GM12878 (cell line): ENCODE data around the gene LHX6. TPM values are rescaled to one million over a fixed set of nuclear protein-coding genes. Genes with fewer than 3 reads are reported as not detected.

Experiments
- ATAC-seq: fragments of 200-7000 bp; cut with Tn5 transposase; 3 replicates; pipeline ENCODE4 v1.9.1; 2020; ENCODE audit warnings: mild to moderate bottlenecking, moderate library complexity
- Bru-seq: library from RNA; stranded (reverse); fragments of 400-500 nt; gene quantifications from one replicate; lab custom pipeline; 2021; lab: Mats Ljungman, UMichigan
- BruChase-seq, 2 experiments: library from RNA; stranded (reverse); fragments of 400-500 nt; gene quantifications; one replicate each; lab custom pipeline; 2021; lab: Mats Ljungman, UMichigan
- BruUV-seq: library from RNA; stranded (reverse); fragments of 400-500 nt; replicated peaks from 2 replicates; lab custom pipeline; 2021; lab: Mats Ljungman, UMichigan
- CTCF ChIA-PET: fragments of 300-600 bp; sonication (Branson Sonifier 250); formaldehyde crosslinking; extraction: SDS; loops from one replicate; lab custom pipeline; 2021; ENCODE audit warnings: inconsistent platforms; lab: Yijun Ruan, JAX
- POLR2A ChIA-PET: fragments of 350-600 bp; formaldehyde crosslinking; extraction: SDS; loops from one replicate; lab custom pipeline; 2021; ENCODE audit warnings: inconsistent platforms; lab: Charles Lee
- RAD21 ChIA-PET: fragments of 300-600 bp; sonication (Branson Sonifier 250); formaldehyde crosslinking; loops from one replicate; lab custom pipeline; 2023; ENCODE audit warnings: antibody characterized with exemption; ENCODE audit not compliant: unreplicated experiment; lab: Charles Lee
- SMC1A ChIA-PET: fragments of 300-600 bp; sonication (Branson Sonifier 250); formaldehyde crosslinking; loops from one replicate; lab custom pipeline; 2023; ENCODE audit not compliant: unreplicated experiment, uncharacterized antibody; lab: Charles Lee
- DNase-seq: peaks from one replicate; pipeline ENCODE4 v3.0.0-alpha.2; 2011; ENCODE audit warnings: low read depth, low spot score
- FAIRE-seq: peaks from 3 replicates; lab custom pipeline; 2011; peaks lifted over from hg19 to GRCh38; lab: Jason Lieb, UNC
- H2AFZ ChIP-seq: 2 replicates; pipeline ENCODE4 v1.6.0; 2011; ENCODE audit warnings: low read depth, low read length, control low read depth; ENCODE audit not compliant: control insufficient read depth
- H3K27ac ChIP-seq: 2 replicates; pipeline ENCODE4 v1.5.1; 2011; ENCODE audit warnings: control low read depth; ENCODE audit not compliant: control insufficient read depth, insufficient read depth
- H3K27me3 ChIP-seq, 2 experiments: replicated peaks in 1 of 2; 2 replicates each; pipeline versions ENCODE4 v1.6.0 to v1.6.1; 2011; ENCODE audit warnings: low read length in 1 of 2; ENCODE audit not compliant: control insufficient read depth in 2 of 2, insufficient read depth in 2 of 2
- H3K36me3 ChIP-seq, 2 experiments: 2 replicates each; pipeline ENCODE4 v1.5.1; 2011; ENCODE audit warnings: low read length in 1 of 2; ENCODE audit not compliant: control insufficient read depth in 2 of 2, insufficient read depth in 2 of 2
- H3K4me1 ChIP-seq: 2 replicates; pipeline ENCODE4 v1.6.1; 2011; ENCODE audit warnings: mild to moderate bottlenecking, low read length, moderate library complexity, mixed read lengths; ENCODE audit not compliant: control insufficient read depth, insufficient read depth
- H3K4me2 ChIP-seq: 2 replicates; pipeline ENCODE4 v1.6.0; 2011; ENCODE audit warnings: control low read depth; ENCODE audit not compliant: control insufficient read depth, insufficient read depth
- H3K4me3 ChIP-seq: fragments of 200-600 bp; sonication (generic); 2 replicates; pipeline ENCODE4 v1.5.1; 2016
- H3K79me2 ChIP-seq: 2 replicates; pipeline ENCODE4 v1.6.0; 2011; ENCODE audit warnings: low read length; ENCODE audit not compliant: control insufficient read depth, insufficient read depth
- H3K9ac ChIP-seq: 2 replicates; pipeline ENCODE4 v1.8.0; 2011; ENCODE audit warnings: low read length, control low read depth, mixed read lengths; ENCODE audit not compliant: control insufficient read depth, insufficient read depth
- H3K9me3 ChIP-seq: replicated peaks from 3 replicates; pipeline ENCODE4 v1.5.1; 2011; ENCODE audit warnings: mild to moderate bottlenecking, low read length; ENCODE audit not compliant: control insufficient read depth, insufficient read depth
- H4K20me1 ChIP-seq: 2 replicates; pipeline ENCODE4 v1.6.0; 2011; ENCODE audit not compliant: control insufficient read depth, insufficient read depth
- EZH2 ChIP-seq: IDR thresholded peaks from 2 replicates; pipeline ENCODE4 v1.6.1; 2012; ENCODE audit warnings: low read depth, mild to moderate bottlenecking, control low read depth, inconsistent platforms, low read length, borderline replicate concordance; ENCODE audit not compliant: control insufficient read depth
- PAX5 ChIP-seq: IDR thresholded peaks from 2 replicates; pipeline ENCODE4 v1.6.1; 2011; ENCODE audit warnings: low read depth, low read length, borderline replicate concordance
- SUZ12 ChIP-seq: fragments of 200-600 bp; sonication (generic); IDR thresholded peaks from one replicate; pipeline ENCODE4 v1.6.1; 2018; ENCODE audit warnings: antibody characterized with exemption, mild to moderate bottlenecking; ENCODE audit not compliant: unreplicated experiment
- WGBS: methylation state at CpG from one replicate; pipeline ENCODE4 v1.1.6; 2016; ENCODE audit warnings: low lambda C conversion rate; ENCODE audit not compliant: insufficient replicate concordance, insufficient coverage; ENCODE audit errors: missing lambda C conversion rate; 5-methylcytosine and 5-hydroxymethylcytosine counted together
- in situ Hi-C: fragments of 300-500 bp; cut with MboI; formaldehyde crosslinking; loops from 9 replicates; pipeline ENCODE4 v1.14.3; 2018; ENCODE audit warnings: mixed read lengths
- intact Hi-C: fragments of 100-400 bp; cut with micrococcal nuclease; formaldehyde crosslinking; loops from one replicate; pipeline ENCODE4 v1.14.2; 2022; ENCODE audit not compliant: unreplicated experiment
- long read RNA-seq, 2 experiments: library from polyadenylated mRNA; unstranded; transcript quantifications; one replicate each; pipeline ENCODE4 v2.0.0, GENCODE V29; 2019 to 2020
- polyA minus RNA-seq, 3 experiments: library from RNA; depleted of rRNA, polyadenylated mRNA; stranded (reverse); fragments of >200 nt; gene quantifications; 2 replicates each; pipeline ENCODE4 v1.2.3, GENCODE V29; 2011
- polyA plus RNA-seq, 11 experiments: library from polyadenylated mRNA; depleted of rRNA in 4 of 11; unstranded in 6 of 11; stranded (reverse) in 5 of 11; fragments of >200 nt; fragmentation: Nextera tagmentation in 4 of 11; fragmentation: Illumina TruSeq in 1 of 11; extraction: Ambion mirVana in 4 of 11; extraction: Trizol in 1 of 11; gene quantifications; 1 replicate in 1 of 11; 2 replicates in 10 of 11; pipeline versions ENCODE4 v1.2.1 to v1.2.3, GENCODE V29; 2011 to 2016; ENCODE audit warnings: inconsistent platforms in 2 of 11, missing spikeins in 2 of 11, low read depth in 1 of 11
- total RNA-seq, 4 experiments: library from RNA; depleted of rRNA in 3 of 4; stranded (reverse); fragments of >200 nt in 3 of 4; fragmentation: Illumina TruSeq in 1 of 4; extraction: Trizol in 1 of 4; gene quantifications; 2 replicates each; pipeline versions ENCODE4 v1.2.1 to v1.2.3, GENCODE V29; 2013 to 2021
- TF ChIP-seq, protein P1 (sequence below): fragments of 450-650 bp; IDR thresholded peaks from 2 replicates; pipeline ENCODE4 v1.6.1; 2016; ENCODE audit warnings: mild to moderate bottlenecking

Gene LHX6
- not detected in 2 replicates for total RNA-seq (2013; cell fraction: nucleolus; rRNA removed)
- total RNA-seq (2014; rRNA removed) (not detected in 2 replicates), total RNA-seq (2014; rRNA removed; fragmentation: Illumina TruSeq; extraction: Trizol) (not detected in 2 replicates), total RNA-seq (2021) (not detected in 2 replicates), polyA plus RNA-seq (2011; rRNA removed) (not detected in 2 replicates), polyA plus RNA-seq (2014; fragmentation: Illumina TruSeq; extraction: Trizol) (not detected in 2 replicates), polyA plus RNA-seq (2014; fragmentation: Nextera tagmentation; extraction: Ambion mirVana) (not detected), polyA plus RNA-seq (2014; rRNA removed) (not detected in 2 replicates), polyA plus RNA-seq (2016; fragmentation: Nextera tagmentation; extraction: Ambion mirVana) (not detected), polyA minus RNA-seq (2011; rRNA and poly(A)+ RNA removed) (not detected in 2 replicates), Bru-seq, nascent RNA (percentile 1 among the genes with signal in this experiment), BruChase-seq, experiment 1, labeled RNA remaining after a 6-hour chase (percentile 7 among the genes with signal in this experiment), BruChase-seq, experiment 2, labeled RNA remaining after a 2-hour chase (percentile 12 among the genes with signal in this experiment)
- polyA plus RNA-seq (2011; ENCODE audit: low read depth) = not detected
- polyA plus RNA-seq (2011; cell fraction: cytosol; rRNA removed) = not detected in 2 replicates
- not detected in 2 replicates for polyA plus RNA-seq (2011; cell fraction: nucleus; rRNA removed)
- polyA plus RNA-seq (2012) = 0.03 TPM in 1 of 2 replicates, not detected in the other
- not detected in 2 replicates for polyA minus RNA-seq (2011; cell fraction: cytosol; rRNA and poly(A)+ RNA removed)
- polyA minus RNA-seq (2011; cell fraction: nucleus; rRNA and poly(A)+ RNA removed) = not detected in 2 replicates
- long read RNA-seq, experiment 1 = 0 reads
- long read RNA-seq, experiment 2 = 0 reads

GRCh38 chr9:122228568-122229484, at the start of gene LHX6:
LHX6 (minus strand) TSS chr9:122228957; CDS start chr9:122228740, 217 bp downstream.
- no peak for DNase-seq
- no peak within 1 kb of the TSS for H3K27ac ChIP-seq
- no peak within 1 kb of the TSS for H3K4me3 ChIP-seq
- no peak within 1 kb of the TSS for H2AFZ ChIP-seq
- 22% methylated on average over 35 of the region's 70 CpGs for WGBS
- no peaks in the 10 kb centered on the region for H3K79me2 ChIP-seq
- intact Hi-C loops (no loop called here), in situ Hi-C loops (no loop called here)
- peaks cover 8 to 27% of the 10 kb centered on the region in 2 experiments for H3K27me3 ChIP-seq
- ChIA-PET RAD21 (no interaction called here), SMC1A (no interaction called here), CTCF (no interaction called here), POLR2A (no interaction called here)
- FAIRE-seq = no peak
- H3K4me1 ChIP-seq = no peaks in the 10 kb centered on the region
- H3K9me3 ChIP-seq = no peaks in the 10 kb centered on the region
- no peaks in the 10 kb centered on the region for H3K36me3 ChIP-seq
- H4K20me1 ChIP-seq = no peaks in the 10 kb centered on the region; the same call in 1 of the 2 replicates
- no TSS peak for BruUV-seq
- TF ChIP-seq SUZ12 (peak; percentile 86), EZH2 (0 out of 2 replicates have a peak, but pooled peaks have one; percentile 33), PAX5 (peak; percentile 35; the same call in 1 of the 2 replicates)
- TF ChIP-seq, protein P1, sequence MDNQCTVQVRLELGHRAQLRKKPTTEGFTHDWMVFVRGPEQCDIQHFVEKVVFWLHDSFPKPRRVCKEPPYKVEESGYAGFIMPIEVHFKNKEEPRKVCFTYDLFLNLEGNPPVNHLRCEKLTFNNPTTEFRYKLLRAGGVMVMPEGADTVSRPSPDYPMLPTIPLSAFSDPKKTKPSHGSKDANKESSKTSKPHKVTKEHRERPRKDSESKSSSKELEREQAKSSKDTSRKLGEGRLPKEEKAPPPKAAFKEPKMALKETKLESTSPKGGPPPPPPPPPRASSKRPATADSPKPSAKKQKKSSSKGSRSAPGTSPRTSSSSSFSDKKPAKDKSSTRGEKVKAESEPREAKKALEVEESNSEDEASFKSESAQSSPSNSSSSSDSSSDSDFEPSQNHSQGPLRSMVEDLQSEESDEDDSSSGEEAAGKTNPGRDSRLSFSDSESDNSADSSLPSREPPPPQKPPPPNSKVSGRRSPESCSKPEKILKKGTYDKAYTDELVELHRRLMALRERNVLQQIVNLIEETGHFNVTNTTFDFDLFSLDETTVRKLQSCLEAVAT = no peak
- no peak for ATAC-seq
- no peak within 1 kb of the TSS for H3K9ac ChIP-seq
- peak within 1 kb of the TSS; percentile 48; the same call in 1 of the 2 replicates for H3K4me2 ChIP-seq
